Memory B cell (primary cell): ENCODE results near the gene CFAP221.

Experiments
- ATAC-seq: fragments of 150-1000 bp; cut with Tn5 transposase; 2 replicates; pipeline ENCODE4 v1.10.0; 2021; ENCODE audit warnings: low read depth, mild to moderate bottlenecking, moderate library complexity
- DNase-seq, 2 donors: peaks; one replicate each; pipeline ENCODE4 v3.0.0; 2022; ENCODE audit warnings: low spot score in 2 of 2
- H3K27ac Mint-ChIP-seq: one replicate; pipeline ENCODE4 v1.8.0; 2022; ENCODE audit warnings: mild to moderate bottlenecking, moderate library complexity, mixed read lengths
- H3K27me3 Mint-ChIP-seq: one replicate; pipeline ENCODE4 v1.8.0; 2022; ENCODE audit warnings: mixed read lengths
- H3K36me3 Mint-ChIP-seq: one replicate; pipeline ENCODE4 v1.8.0; 2022; ENCODE audit warnings: mild to moderate bottlenecking, mixed read lengths
- H3K4me1 Mint-ChIP-seq: one replicate; pipeline ENCODE4 v1.8.0; 2022; ENCODE audit warnings: mixed read lengths
- H3K4me3 Mint-ChIP-seq: one replicate; pipeline ENCODE4 v1.8.0; 2022; ENCODE audit warnings: mild to moderate bottlenecking, moderate library complexity, mixed read lengths
- H3K9me3 Mint-ChIP-seq: one replicate; pipeline ENCODE4 v1.8.0; 2022; ENCODE audit warnings: mixed read lengths

Gene CFAP221

GRCh38 chr2:119679846-119680245 is 135.6 kb downstream of the CFAP221 start:
- ATAC-seq = no peak
- DNase-seq = no peak
- Mint-ChIP-seq H3K4me3 (peak overlapping the region; percentile 94), H3K4me1 (peaks cover 22% of the 10 kb centered on the region), H3K9me3 (no peaks in the 10 kb centered on the region), H3K27ac (peak overlapping the region; percentile 87), H3K36me3 (peaks cover 4% of the 10 kb centered on the region), H3K27me3 (no peaks in the 10 kb centered on the region)

GRCh38 chr2:119680457-119681202 is 136.4 kb downstream of the CFAP221 start:
- peaks cover 22% of the 10 kb centered on the region for H3K4me1 Mint-ChIP-seq
- H3K9me3 Mint-ChIP-seq = no peaks in the 10 kb centered on the region
- H3K36me3 Mint-ChIP-seq = peaks cover 4% of the 10 kb centered on the region
- H3K4me3 Mint-ChIP-seq = peak overlapping the region; percentile 41
- ATAC-seq = no peak
- no peak for DNase-seq
- no peaks in the 10 kb centered on the region for H3K27me3 Mint-ChIP-seq
- no peak overlapping the region for H3K27ac Mint-ChIP-seq

GRCh38 chr2:119681203-119681867 is 137.1 kb downstream of the CFAP221 start:
- H3K36me3 Mint-ChIP-seq = peaks cover 7% of the 10 kb centered on the region
- H3K4me1 Mint-ChIP-seq = peaks cover 22% of the 10 kb centered on the region
- H3K27ac Mint-ChIP-seq = no peak overlapping the region
- no peaks in the 10 kb centered on the region for H3K27me3 Mint-ChIP-seq
- DNase-seq = no peak
- peak overlapping the region; percentile 41 for H3K4me3 Mint-ChIP-seq
- ATAC-seq = no peak
- no peaks in the 10 kb centered on the region for H3K9me3 Mint-ChIP-seq

- no peaks in the 10 kb centered on the region for H3K9me3 Mint-ChIP-seq
- H3K36me3 Mint-ChIP-seq = peaks cover 8% of the 10 kb centered on the region
- H3K27ac Mint-ChIP-seq = no peak overlapping the region
- no peaks in the 10 kb centered on the region for H3K27me3 Mint-ChIP-seq
- ATAC-seq = no peak
- peaks cover 22% of the 10 kb centered on the region for H3K4me1 Mint-ChIP-seq
- DNase-seq = no peak
- no peak overlapping the region for H3K4me3 Mint-ChIP-seq
These were observed 137.6 kb downstream of the CFAP221 start for GRCh38 chr2:119681868-119682220.

GRCh38 chr2:119682578-119682977 is 138.3 kb downstream of the CFAP221 start:
- DNase-seq (no peak), ATAC-seq (no peak)
- H3K36me3 Mint-ChIP-seq = peaks cover 15% of the 10 kb centered on the region
- H3K27ac Mint-ChIP-seq = no peak overlapping the region
- H3K4me3 Mint-ChIP-seq = no peak overlapping the region
- H3K27me3 Mint-ChIP-seq = no peaks in the 10 kb centered on the region
- H3K4me1 Mint-ChIP-seq = peaks cover 22% of the 10 kb centered on the region
- H3K9me3 Mint-ChIP-seq = no peaks in the 10 kb centered on the region

GRCh38 chr2:119683074-119683712 is 138.9 kb downstream of the CFAP221 start:
- Mint-ChIP-seq H3K9me3 (no peaks in the 10 kb centered on the region), H3K27ac (no peak overlapping the region), H3K36me3 (peaks cover 15% of the 10 kb centered on the region), H3K4me1 (peaks cover 19% of the 10 kb centered on the region), H3K4me3 (no peak overlapping the region), H3K27me3 (no peaks in the 10 kb centered on the region)
- ATAC-seq = no peak
- no peak for DNase-seq

GRCh38 chr2:119683713-119684443 is 139.6 kb downstream of the CFAP221 start:
- Mint-ChIP-seq H3K4me1 (peaks cover 16% of the 10 kb centered on the region), H3K4me3 (no peak overlapping the region), H3K36me3 (peaks cover 16% of the 10 kb centered on the region), H3K27me3 (no peaks in the 10 kb centered on the region), H3K9me3 (no peaks in the 10 kb centered on the region), H3K27ac (no peak overlapping the region)
- DNase-seq (no peak), ATAC-seq (no peak)

- H3K9me3 Mint-ChIP-seq = no peaks in the 10 kb centered on the region
- no peak overlapping the region for H3K4me3 Mint-ChIP-seq
- H3K27me3 Mint-ChIP-seq = no peaks in the 10 kb centered on the region
- no peak for DNase-seq
- no peak for ATAC-seq
- peaks cover 15% of the 10 kb centered on the region for H3K4me1 Mint-ChIP-seq
- no peak overlapping the region for H3K27ac Mint-ChIP-seq
- peaks cover 19% of the 10 kb centered on the region for H3K36me3 Mint-ChIP-seq
These were observed 140.3 kb downstream of the CFAP221 start for GRCh38 chr2:119684518-119684917.

GRCh38 chr2:119688616-119689015 is 144.4 kb downstream of the CFAP221 start:
- no peak overlapping the region for H3K4me3 Mint-ChIP-seq
- no peak for ATAC-seq
- H3K27ac Mint-ChIP-seq = no peak overlapping the region
- no peaks in the 10 kb centered on the region for H3K9me3 Mint-ChIP-seq
- DNase-seq = no peak
- H3K36me3 Mint-ChIP-seq = peaks cover 15% of the 10 kb centered on the region
- H3K27me3 Mint-ChIP-seq = no peaks in the 10 kb centered on the region
- peaks cover 4% of the 10 kb centered on the region for H3K4me1 Mint-ChIP-seq

GRCh38 chr2:119689218-119689617 is 145.0 kb downstream of the CFAP221 start:
- Mint-ChIP-seq H3K4me1 (peaks cover 5% of the 10 kb centered on the region), H3K27me3 (peaks cover 5% of the 10 kb centered on the region), H3K27ac (no peak overlapping the region), H3K4me3 (no peak overlapping the region), H3K9me3 (no peaks in the 10 kb centered on the region), H3K36me3 (peaks cover 20% of the 10 kb centered on the region)
- DNase-seq (no peak), ATAC-seq (no peak)

- Mint-ChIP-seq H3K27ac (no peak overlapping the region), H3K27me3 (peaks cover 6% of the 10 kb centered on the region), H3K4me1 (peaks cover 5% of the 10 kb centered on the region), H3K4me3 (no peak overlapping the region), H3K36me3 (peaks cover 16% of the 10 kb centered on the region), H3K9me3 (no peaks in the 10 kb centered on the region)
- ATAC-seq (no peak), DNase-seq (no peak)
These were observed 146.9 kb downstream of the CFAP221 start for GRCh38 chr2:119691189-119691588.

GRCh38 chr2:119691651-119692245 is 147.5 kb downstream of the CFAP221 start:
- DNase-seq = no peak
- peaks cover 16% of the 10 kb centered on the region for H3K36me3 Mint-ChIP-seq
- peaks cover 7% of the 10 kb centered on the region for H3K4me1 Mint-ChIP-seq
- ATAC-seq = no peak
- no peaks in the 10 kb centered on the region for H3K9me3 Mint-ChIP-seq
- H3K27me3 Mint-ChIP-seq = peaks cover 10% of the 10 kb centered on the region
- no peak overlapping the region for H3K4me3 Mint-ChIP-seq
- H3K27ac Mint-ChIP-seq = no peak overlapping the region

GRCh38 chr2:119692310-119692709 is 148.1 kb downstream of the CFAP221 start:
- no peak for DNase-seq
- Mint-ChIP-seq H3K4me3 (no peak overlapping the region), H3K4me1 (peaks cover 7% of the 10 kb centered on the region), H3K9me3 (no peaks in the 10 kb centered on the region), H3K27me3 (peaks cover 10% of the 10 kb centered on the region), H3K36me3 (peaks cover 11% of the 10 kb centered on the region), H3K27ac (no peak overlapping the region)
- no peak for ATAC-seq

- H3K4me3 Mint-ChIP-seq = no peak overlapping the region
- H3K27ac Mint-ChIP-seq = no peak overlapping the region
- peaks cover 14% of the 10 kb centered on the region for H3K27me3 Mint-ChIP-seq
- DNase-seq = no peak
- no peaks in the 10 kb centered on the region for H3K9me3 Mint-ChIP-seq
- H3K36me3 Mint-ChIP-seq = peaks cover 8% of the 10 kb centered on the region
- H3K4me1 Mint-ChIP-seq = peaks cover 11% of the 10 kb centered on the region
- no peak for ATAC-seq
These were observed 148.7 kb downstream of the CFAP221 start for GRCh38 chr2:119692954-119693353.
